Activated naive CD4-positive, alpha-beta T cell treated with anti-CD3 and anti-CD28 coated beads, Interleukin-2, amount 10 ng/mL, durations not matched to agents 7 days and 5 days (primary cell): Measurements from ENCODE around the gene HDAC7.
A peak's percentile ranks its signal among the peaks of the same experiment; 100 is the strongest.

Experiments
- CTCF ChIA-PET: fragments of 350-600 bp; sonication (Branson Sonifier 250); formaldehyde crosslinking; loops from one replicate; lab custom pipeline; 2021; ENCODE audit warnings: antibody characterized with exemption; lab: Charles Lee
- DNase-seq: peaks from one replicate; pipeline ENCODE4 v3.0.0-alpha.2; 2020
- H3K27ac Mint-ChIP-seq: one replicate; pipeline ENCODE4 v1.8.0; 2021; ENCODE audit warnings: mild to moderate bottlenecking, moderate library complexity, mixed read lengths
- H3K27me3 Mint-ChIP-seq: one replicate; pipeline ENCODE4 v1.8.0; 2021; ENCODE audit warnings: mild to moderate bottlenecking, mixed read lengths
- H3K36me3 Mint-ChIP-seq: one replicate; pipeline ENCODE4 v1.8.0; 2021; ENCODE audit warnings: mixed read lengths
- H3K4me1 Mint-ChIP-seq: one replicate; pipeline ENCODE4 v1.8.0; 2021; ENCODE audit warnings: mixed read lengths
- H3K4me3 Mint-ChIP-seq: one replicate; pipeline ENCODE4 v1.8.0; 2021; ENCODE audit warnings: mild to moderate bottlenecking, moderate library complexity, mixed read lengths
- H3K9me3 Mint-ChIP-seq: one replicate; pipeline ENCODE4 v1.8.0; 2021; ENCODE audit warnings: mixed read lengths

HDAC7 gene

DNA sequence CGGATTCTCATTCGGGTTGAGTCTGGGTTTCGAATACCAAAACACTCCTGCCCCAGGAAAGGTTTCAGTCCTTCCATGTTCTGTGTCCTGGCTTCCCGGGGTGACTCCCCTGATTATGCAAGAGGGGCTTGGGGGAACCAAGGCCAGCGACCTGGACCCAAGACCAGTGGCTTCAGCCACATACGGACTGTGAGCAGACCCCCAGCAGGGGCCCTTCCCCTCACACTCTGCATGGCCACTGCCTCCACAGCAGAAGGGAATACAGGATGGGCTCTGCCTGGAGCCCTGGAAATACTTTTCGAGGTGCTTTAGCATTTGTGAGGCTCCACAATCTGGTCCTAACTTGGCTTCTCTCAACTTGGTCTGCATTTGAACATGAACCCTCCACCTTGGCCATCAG is 19.1 kb downstream of the HDAC7 start:
- Mint-ChIP-seq H3K27me3 (no peaks in the 10 kb centered on the region), H3K4me3 (no peak overlapping the region), H3K9me3 (no peaks in the 10 kb centered on the region), H3K4me1 (peaks cover 75% of the 10 kb centered on the region), H3K36me3 (peaks cover 67% of the 10 kb centered on the region), H3K27ac (peak overlapping the region; percentile 90)
- DNase-seq = no peak
- CTCF ChIA-PET = interaction anchor here (1.4 to 29.3 kb wide), 5 partner anchors 10 to 99 kb away, joined by 3 to 716 read pairs (median 7); no protein-coding TSS in a partner anchor

DNA sequence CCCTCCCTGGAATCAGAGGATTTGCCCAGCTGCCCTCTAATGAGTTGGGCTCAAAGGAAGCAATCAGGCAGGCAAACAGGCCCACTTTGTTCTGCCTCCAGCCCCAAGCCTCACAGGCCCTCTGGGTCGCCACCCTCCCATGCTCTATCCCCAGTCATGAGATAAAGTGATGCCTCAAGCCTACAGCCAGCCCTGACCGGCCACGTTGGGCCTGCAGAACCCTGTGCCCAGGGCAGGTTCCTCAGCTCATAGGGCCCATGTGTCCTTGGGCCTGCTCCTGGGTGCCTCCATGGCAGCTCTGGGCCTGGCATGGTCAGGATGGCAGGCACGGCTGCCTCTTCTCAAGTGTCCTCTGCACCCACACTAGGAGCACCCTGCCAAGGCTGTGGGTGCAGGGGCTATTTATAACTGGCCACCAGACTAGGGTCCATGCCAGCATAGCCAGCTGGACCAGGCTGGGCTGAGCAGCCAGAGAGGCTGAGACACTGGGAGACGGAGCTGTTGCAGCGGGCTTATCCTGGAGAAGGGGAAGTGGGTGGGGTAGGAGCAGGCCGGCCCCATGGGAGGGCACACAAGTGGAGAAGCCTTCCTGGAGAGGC is 20.2 kb downstream of the HDAC7 start:
- Mint-ChIP-seq H3K9me3 (no peaks in the 10 kb centered on the region), H3K4me3 (no peak overlapping the region), H3K4me1 (peaks cover 64% of the 10 kb centered on the region), H3K27ac (peak overlapping the region; percentile 74), H3K27me3 (no peaks in the 10 kb centered on the region), H3K36me3 (peaks cover 62% of the 10 kb centered on the region)
- DNase-seq = no peak
- CTCF ChIA-PET = interaction anchor here (1.1 to 29.3 kb wide), 2 partner anchors 36 to 55 kb away, joined by 4 to 716 read pairs; no protein-coding TSS in a partner anchor

DNA sequence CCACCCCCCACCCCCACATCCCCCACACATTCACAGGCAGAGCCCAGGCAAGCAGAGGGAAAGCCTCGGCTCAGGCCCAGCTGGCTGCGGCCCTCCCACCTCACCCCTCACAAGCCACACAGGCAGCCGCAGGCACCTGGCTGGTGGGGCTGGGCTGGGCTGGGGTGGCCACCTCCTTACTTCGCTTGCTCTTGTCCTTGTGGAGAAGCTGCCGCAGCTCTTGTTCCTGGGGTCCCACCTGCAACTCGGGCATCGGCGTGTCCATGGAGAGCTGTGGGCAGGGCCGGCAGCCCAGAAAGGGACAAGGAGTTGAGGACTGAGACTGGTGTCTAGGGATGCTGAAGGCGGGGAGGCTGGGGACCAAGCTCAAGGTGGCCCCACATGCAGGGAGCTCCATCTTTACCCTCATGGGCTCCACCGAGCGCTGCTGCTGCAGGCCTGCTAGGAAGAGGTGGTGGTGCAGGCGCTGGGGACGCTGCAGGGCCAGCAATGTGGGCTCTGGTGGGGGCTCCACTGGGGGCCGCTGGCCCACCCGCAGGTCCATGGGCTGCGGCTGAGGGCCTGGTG is 21.2 kb downstream of the HDAC7 start:
- peaks cover 56% of the 10 kb centered on the region for H3K4me1 Mint-ChIP-seq
- peaks cover 62% of the 10 kb centered on the region for H3K36me3 Mint-ChIP-seq
- CTCF ChIA-PET = interaction anchor here (1.1 to 29.3 kb wide), 6 partner anchors 9 to 54 kb away, joined by 4 to 716 read pairs (median 7); no protein-coding TSS in a partner anchor
- DNase-seq = no peak
- H3K27ac Mint-ChIP-seq = peak overlapping the region; percentile 71
- no peak overlapping the region for H3K4me3 Mint-ChIP-seq
- H3K9me3 Mint-ChIP-seq = no peaks in the 10 kb centered on the region
- no peaks in the 10 kb centered on the region for H3K27me3 Mint-ChIP-seq

DNA sequence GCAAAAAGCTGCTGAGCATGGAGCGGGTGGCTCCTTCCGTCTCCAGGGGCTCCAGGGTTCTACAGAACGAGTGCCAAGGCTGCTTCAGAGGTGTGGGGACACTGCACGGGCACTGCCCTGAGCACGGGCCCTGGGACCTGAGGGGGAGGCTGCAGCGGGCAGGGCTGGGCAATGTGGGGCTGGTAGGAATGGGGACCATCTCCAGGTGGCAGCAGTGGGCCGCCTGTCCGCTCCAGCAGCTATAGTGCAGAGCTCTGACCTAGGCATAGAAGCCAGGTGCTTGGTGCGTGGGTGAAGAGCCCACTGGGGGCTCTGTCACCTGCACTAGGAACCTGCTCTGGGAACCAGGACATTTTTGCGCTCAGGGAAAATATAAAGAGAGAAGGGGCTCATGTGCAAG is 22.3 kb downstream of the HDAC7 start:
- Mint-ChIP-seq H3K9me3 (no peaks in the 10 kb centered on the region), H3K4me3 (no peak overlapping the region), H3K27ac (peak overlapping the region; percentile 90), H3K36me3 (peaks cover 59% of the 10 kb centered on the region), H3K4me1 (peaks cover 46% of the 10 kb centered on the region), H3K27me3 (no peaks in the 10 kb centered on the region)
- peak; percentile 50 for DNase-seq
- CTCF ChIA-PET = interaction anchor here (0.8 to 29.3 kb wide), 9 partner anchors 10 to 90 kb away, joined by 3 to 716 read pairs (median 5); no protein-coding TSS in a partner anchor

DNA sequence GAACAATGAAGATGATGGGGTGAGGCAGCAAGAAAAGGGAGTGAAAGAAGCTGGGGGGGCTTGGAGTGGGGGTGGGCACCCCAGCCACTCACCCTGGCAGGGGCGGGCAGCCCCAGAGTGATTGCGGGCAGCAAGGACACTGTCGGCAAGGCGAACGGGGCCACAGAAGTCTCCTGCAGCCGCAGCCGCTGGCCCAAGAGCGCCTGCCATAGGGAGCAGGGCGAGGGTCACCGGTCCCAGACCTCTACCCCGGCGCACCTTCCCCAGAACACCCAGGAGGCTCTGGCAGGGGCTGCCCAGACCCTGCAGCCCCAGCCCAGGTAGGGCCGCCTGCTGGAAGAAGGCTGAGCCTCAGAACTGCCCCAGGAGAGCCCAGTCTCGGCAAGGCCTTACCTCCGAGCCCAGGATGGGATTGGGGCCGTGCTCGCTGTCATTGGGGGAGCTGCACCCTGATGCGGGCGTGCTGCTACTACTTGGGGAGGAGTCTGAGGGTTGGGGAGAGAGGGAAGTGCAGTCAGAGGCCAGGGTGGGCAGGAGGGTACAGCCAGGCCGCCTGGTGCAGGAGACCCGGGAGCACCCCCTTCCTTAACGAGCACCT is 23.8 kb downstream of the HDAC7 start:
- peaks cover 54% of the 10 kb centered on the region for H3K36me3 Mint-ChIP-seq
- H3K9me3 Mint-ChIP-seq = no peaks in the 10 kb centered on the region
- CTCF ChIA-PET = interaction anchor here (1.2 to 29.3 kb wide), 5 partner anchors 14 to 53 kb away, joined by 3 to 716 read pairs (median 21); no protein-coding TSS in a partner anchor
- H3K4me1 Mint-ChIP-seq = peaks cover 31% of the 10 kb centered on the region
- H3K27ac Mint-ChIP-seq = peak overlapping the region; percentile 19
- H3K27me3 Mint-ChIP-seq = no peaks in the 10 kb centered on the region
- no peak for DNase-seq
- no peak overlapping the region for H3K4me3 Mint-ChIP-seq

DNA sequence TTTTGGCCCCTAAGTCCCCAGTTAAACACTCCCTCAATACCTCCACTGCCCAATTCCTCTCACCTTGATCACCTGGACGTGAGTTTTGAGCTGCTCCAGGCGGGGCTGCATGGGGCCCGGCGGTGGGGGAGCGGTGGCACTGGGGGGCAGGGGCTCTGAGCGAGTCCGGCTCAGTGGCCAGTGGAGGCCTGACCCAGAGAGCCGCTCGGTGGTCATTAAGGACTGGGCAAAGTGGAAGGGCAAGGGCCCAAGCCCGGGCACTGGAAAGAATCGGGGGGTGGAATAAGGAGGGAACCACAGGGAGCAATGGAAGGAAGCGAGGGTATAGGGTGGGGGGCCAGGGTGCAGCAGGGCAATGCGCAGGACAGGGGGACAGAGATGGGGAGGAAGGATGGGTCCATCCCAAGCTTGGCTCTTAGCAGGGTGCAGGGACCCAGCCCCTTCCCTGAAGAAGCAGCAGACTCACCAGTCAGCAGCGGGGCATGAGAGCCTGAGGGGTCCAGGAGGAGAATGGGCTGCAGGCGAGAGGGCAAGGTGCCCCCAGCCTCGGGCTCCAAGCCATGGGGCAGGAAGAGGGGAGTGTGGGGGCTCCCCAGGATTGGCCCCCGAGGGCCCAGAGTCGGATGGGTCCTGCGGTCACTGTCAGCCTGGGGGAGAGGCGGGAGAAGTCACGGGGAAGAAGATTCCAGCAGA is 24.4 kb downstream of the HDAC7 start:
- CTCF ChIA-PET = interaction anchor here (5.3 to 29.3 kb wide), 2 partner anchors 40 to 52 kb away, joined by 29 to 716 read pairs; no protein-coding TSS in a partner anchor
- Mint-ChIP-seq H3K4me3 (no peak overlapping the region), H3K9me3 (no peaks in the 10 kb centered on the region), H3K36me3 (peaks cover 58% of the 10 kb centered on the region), H3K27ac (peak overlapping the region; percentile 45), H3K27me3 (no peaks in the 10 kb centered on the region), H3K4me1 (peaks cover 24% of the 10 kb centered on the region)
- no peak for DNase-seq

DNA sequence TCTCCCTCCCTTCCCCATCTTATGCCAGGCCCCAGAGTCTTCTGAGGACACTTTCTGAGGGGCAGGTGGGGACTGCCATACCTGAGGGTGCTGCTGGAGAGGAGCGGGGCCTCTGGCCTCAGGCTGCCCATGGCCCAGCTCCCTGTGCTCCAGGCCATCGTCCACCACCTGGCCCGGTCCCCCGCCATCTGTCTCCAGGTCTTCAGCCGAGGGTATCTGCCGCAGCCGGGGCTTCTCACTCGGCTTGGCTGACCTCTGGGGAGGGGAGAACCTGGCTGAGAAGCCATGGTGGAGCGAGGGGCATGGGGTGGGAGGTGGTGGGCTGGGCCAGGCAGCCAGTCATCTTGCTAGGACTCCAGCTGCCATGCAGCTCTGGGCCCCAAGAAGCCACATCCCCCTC is 25.0 kb downstream of the HDAC7 start:
- Mint-ChIP-seq H3K27me3 (no peaks in the 10 kb centered on the region), H3K27ac (no peak overlapping the region), H3K36me3 (peaks cover 57% of the 10 kb centered on the region), H3K4me3 (no peak overlapping the region), H3K9me3 (no peaks in the 10 kb centered on the region), H3K4me1 (peaks cover 18% of the 10 kb centered on the region)
- CTCF ChIA-PET = interaction anchor here (5.3 to 29.3 kb wide), 2 partner anchors 41 to 52 kb away, joined by 29 to 716 read pairs; no protein-coding TSS in a partner anchor
- no peak for DNase-seq

DNA sequence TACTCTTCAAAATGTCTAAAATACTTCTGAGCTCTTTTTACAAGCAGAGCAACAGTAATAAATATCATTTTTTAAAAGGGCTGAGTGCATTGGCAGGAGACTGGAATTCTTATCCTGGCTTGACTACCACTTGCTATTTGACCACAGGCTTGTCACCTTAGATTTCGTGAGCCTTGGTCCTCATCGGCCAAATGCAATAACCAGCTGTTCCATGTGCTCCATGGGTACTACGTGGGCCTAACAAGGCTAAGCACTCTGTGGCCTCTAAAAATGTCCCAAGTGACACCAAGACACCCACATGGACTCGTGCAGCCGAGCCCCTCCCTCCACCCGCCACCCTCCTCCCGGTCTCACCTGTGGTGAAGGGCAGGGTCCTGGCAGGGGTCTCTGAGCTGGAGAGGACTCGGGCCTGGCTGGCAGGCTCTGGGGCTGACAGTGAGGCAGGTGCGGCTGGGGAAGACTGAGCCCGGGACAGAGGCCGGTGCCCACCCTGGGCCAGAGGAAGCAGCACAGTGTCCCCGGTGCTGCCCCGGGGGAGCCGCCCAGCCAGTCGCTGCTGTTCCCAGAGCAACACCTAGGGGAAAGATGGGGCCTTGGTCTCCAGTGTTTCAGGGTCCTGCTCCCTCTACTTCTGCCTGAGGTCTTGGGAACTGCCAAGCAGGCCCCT is 26.6 kb downstream of the HDAC7 start:
- no peak for DNase-seq
- H3K27me3 Mint-ChIP-seq = no peaks in the 10 kb centered on the region
- H3K27ac Mint-ChIP-seq = no peak overlapping the region
- H3K9me3 Mint-ChIP-seq = no peaks in the 10 kb centered on the region
- no peak overlapping the region for H3K4me3 Mint-ChIP-seq
- CTCF ChIA-PET = interaction anchor here (2.9 to 5.3 kb wide), 3 partner anchors 9 to 50 kb away, joined by 13 to 29 read pairs (median 21); no protein-coding TSS in a partner anchor
- H3K36me3 Mint-ChIP-seq = peaks cover 60% of the 10 kb centered on the region
- peaks cover 12% of the 10 kb centered on the region for H3K4me1 Mint-ChIP-seq

DNA sequence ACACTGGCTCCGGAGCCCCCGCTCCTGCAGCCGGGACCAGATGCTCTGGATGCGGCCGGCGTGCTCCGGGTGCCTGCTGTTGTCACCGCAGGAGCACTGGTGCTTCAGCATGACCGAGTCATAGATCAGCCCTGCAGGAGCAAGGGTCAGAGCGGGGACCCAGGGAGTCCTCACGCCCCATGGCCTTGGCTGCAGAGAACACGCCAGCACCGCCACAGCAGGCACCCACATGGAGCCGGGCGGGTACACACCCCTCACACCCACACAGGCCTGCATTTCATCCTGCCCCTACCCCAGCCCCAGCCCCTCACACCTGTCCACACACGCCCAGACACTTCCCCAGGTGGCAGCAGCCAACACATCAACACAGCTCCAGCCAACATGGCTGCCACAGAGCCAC is 27.8 kb downstream of the HDAC7 start:
- Mint-ChIP-seq H3K27ac (peak overlapping the region; percentile 60), H3K27me3 (no peaks in the 10 kb centered on the region), H3K4me1 (peaks cover 6% of the 10 kb centered on the region), H3K9me3 (no peaks in the 10 kb centered on the region), H3K36me3 (peaks cover 64% of the 10 kb centered on the region), H3K4me3 (no peak overlapping the region)
- DNase-seq = no peak
- CTCF ChIA-PET = interaction anchor here (1.0 to 5.3 kb wide), 6 partner anchors 10 to 49 kb away, joined by 3 to 29 read pairs (median 9); partner anchors contain the start of gene HDAC7

DNA sequence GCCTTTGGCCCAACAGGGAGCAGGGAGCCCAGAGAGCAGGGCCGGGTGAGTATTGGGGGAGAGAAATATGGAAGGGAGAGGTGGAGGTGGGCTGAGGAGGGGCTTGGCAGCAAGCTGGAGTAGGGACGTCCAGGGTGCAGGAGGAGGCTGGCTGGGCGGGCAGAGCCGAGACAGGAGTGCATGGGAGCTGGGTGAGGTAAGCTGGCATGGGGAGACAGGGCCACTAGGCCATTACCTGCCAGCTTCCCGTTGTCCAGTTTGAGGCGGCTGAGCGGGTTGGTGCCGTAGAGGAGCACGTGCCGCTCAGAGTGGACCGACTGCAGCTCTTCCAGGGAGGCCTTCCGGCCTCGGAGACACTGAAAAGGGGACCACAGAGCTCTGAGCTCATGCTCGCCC is 28.4 kb downstream of the HDAC7 start:
- H3K27ac Mint-ChIP-seq = no peak overlapping the region
- DNase-seq = no peak
- H3K36me3 Mint-ChIP-seq = peaks cover 69% of the 10 kb centered on the region
- H3K4me1 Mint-ChIP-seq = peaks cover 6% of the 10 kb centered on the region
- no peaks in the 10 kb centered on the region for H3K9me3 Mint-ChIP-seq
- H3K27me3 Mint-ChIP-seq = no peaks in the 10 kb centered on the region
- H3K4me3 Mint-ChIP-seq = no peak overlapping the region
- CTCF ChIA-PET = interaction anchor here (1.0 to 5.3 kb wide), 6 partner anchors 11 to 48 kb away, joined by 3 to 29 read pairs (median 9); partner anchors contain the start of gene HDAC7

DNA sequence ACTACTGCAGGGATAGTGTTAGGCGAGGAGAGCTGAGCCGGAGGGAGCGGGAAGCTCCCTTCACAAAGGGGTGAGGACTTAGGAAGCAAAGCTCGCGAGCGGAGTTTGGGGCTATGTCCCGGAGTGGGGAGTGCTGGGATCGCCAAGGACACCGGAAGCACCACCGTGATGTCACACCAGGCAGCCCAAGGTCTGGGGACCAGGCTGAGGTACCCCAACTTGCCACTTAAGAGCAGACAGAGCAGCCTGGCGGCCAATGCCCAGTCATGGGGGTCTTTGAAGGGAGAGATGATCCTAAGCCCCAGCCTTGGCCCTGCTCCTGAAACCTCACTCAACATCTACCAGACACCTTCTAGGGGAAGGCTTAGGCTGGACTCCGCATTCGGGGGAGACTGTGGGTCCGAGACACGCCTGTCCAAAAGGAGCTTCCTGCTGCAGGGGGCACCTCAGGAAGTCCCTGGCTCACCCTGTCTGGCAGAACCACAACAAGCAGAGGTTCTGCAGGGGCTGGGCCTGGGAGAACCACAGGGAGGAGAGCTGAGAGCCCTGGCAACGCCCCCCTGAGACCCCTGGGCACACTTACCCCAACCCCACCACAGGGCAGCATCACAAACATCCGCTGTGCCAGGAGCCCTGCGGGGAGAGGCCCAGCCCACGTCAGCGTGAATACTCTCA is 28.9 kb downstream of the HDAC7 start:
- Mint-ChIP-seq H3K9me3 (no peaks in the 10 kb centered on the region), H3K36me3 (peaks cover 73% of the 10 kb centered on the region), H3K4me1 (peaks cover 6% of the 10 kb centered on the region), H3K27ac (no peak overlapping the region), H3K4me3 (no peak overlapping the region), H3K27me3 (no peaks in the 10 kb centered on the region)
- no peak for DNase-seq
- CTCF ChIA-PET = interaction anchor here (1.3 to 5.3 kb wide), 5 partner anchors 11 to 48 kb away, joined by 3 to 29 read pairs (median 7); no protein-coding TSS in a partner anchor

DNA sequence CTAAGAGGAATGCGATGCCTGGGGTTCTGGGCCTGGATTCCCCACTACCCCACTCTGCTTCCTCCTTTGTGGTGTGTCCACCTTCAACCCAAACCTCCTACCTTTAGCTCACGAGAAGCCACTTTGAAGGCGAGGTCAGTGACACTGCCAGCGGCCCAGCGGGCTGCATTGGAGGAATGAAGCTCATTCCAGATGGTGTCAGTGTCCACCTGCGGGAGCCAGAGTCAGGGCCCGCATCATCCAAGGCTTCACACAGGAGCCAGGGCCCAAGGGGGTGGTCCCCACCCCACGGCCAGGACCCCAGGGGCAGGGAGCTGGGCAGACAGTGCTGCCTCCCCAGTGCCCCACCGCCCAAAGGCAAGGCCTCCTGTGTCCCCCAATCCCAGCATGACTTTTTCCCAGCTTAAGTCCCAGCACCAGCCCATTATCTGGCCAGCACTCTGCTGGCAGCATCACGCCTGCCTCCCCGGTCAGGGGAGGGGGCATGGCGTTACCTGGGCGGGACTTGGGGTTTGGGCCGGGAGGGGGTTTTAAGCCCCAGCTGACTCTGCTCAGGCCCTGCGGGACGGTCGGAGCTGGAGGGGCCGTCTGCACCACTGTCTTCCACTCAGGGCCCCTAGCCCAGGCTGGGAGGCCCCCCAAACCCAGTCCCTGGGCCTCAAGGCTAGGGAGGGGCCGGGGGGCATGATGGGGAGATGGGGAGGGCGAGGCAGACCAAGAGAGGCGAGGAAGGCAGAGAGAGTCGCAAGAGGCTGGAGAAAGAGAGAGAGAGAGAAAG is 29.8 kb downstream of the HDAC7 start:
- no peaks in the 10 kb centered on the region for H3K27me3 Mint-ChIP-seq
- no peak overlapping the region for H3K27ac Mint-ChIP-seq
- DNase-seq = no peak
- CTCF ChIA-PET = interaction anchor here (1.0 to 3.7 kb wide), 7 partner anchors 11 to 74 kb away, joined by 3 to 24 read pairs (median 4); no protein-coding TSS in a partner anchor
- no peaks in the 10 kb centered on the region for H3K9me3 Mint-ChIP-seq
- no peak overlapping the region for H3K4me3 Mint-ChIP-seq
- H3K4me1 Mint-ChIP-seq = peaks cover 6% of the 10 kb centered on the region
- peaks cover 75% of the 10 kb centered on the region for H3K36me3 Mint-ChIP-seq
